Mesenteric fat pad (tissue), 1 donor: ENCODE results near the gene BACH1. TPM values are rescaled to one million over a fixed set of nuclear protein-coding genes. Genes with fewer than 3 reads are reported as not detected.
A peak's percentile ranks its signal among the peaks of the same experiment; 100 is the strongest.

Experiments
- DNase-seq: peaks from one replicate; pipeline ENCODE4 v3.0.0-alpha.2; 2020; ENCODE audit warnings: low spot score
- total RNA-seq: library from RNA; stranded (reverse); fragmentation: NEBNext Ultra II Directional; extraction: Animal tissue kit (Norgen Biotek cat#: 25700); gene quantifications from one replicate; pipeline ENCODE4 v1.2.1, GENCODE V29; 2021
- donor health status: DM: yes; HTN: yes; CAD: no.

BACH1 gene
- total RNA-seq, 1 donor from 2014 or later, result 69.8 TPM

DNA sequence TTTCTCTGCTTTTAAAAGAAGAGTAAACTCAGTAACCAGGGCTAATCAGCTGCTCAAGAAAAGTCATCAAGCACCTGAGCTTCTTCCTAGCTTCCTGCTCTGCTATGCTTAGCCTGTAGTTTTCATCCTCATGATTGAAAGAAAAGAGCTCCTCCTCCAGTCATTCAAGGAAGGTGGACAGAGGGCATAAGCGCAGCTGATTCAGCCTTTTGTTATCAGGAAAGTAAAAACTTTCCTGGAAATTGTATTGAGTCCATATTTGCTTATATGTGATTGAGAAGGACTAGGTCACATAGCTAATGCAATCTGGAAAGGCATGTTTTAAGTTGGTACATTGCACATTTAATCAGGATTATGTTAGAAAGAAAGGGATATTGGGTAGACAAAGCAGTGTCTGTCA is 8.5 kb upstream of the BACH1 start:
- DNase-seq, result no peak

DNA sequence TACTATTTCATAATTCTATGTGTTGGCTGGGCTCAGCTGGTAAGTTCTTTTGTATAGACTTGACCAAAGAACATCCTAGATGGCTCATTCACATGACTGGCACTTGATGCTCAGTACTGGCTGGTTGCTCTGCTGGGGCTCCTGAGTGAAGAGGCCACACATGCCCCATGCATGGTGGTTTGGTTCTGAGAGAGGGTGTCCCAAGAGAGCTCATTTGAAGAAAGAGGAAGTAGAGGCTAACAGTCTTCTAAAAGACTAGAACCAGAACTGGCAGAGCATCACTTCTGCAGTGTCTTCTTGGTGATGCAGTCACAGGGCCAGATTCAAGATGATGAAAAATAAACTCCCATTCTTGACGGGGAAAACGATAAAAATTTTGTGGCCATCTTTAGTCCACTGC is 5.2 kb upstream of the BACH1 start:
- no peak for DNase-seq

DNA sequence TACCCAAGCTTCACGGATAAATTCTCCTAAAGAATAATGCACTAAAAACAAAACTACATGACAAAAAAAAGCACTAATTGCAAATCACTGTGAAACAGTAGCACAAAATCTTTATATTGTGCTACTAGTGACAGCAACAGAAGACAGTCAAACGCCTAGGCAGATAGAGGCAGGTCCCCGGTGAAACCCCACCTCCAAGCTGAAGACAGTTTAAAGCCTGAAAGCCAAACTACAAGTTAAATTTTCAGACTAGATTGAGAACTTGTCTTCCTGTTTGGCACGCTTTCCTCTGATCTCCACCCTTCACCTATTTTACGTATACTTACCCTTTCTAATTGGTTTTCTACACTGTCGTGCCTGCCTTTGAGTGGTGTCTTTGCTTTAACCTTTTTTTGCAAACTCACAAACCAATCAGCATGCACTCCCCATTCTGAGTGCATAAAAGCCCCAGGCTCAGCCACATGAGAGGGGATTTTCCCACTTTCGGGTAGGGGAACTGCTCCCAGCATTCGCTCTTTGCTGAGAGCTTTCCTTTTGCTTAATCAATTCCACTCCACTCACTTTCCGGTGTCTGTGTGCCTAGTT is 3.6 kb upstream of the BACH1 start:
- DNase-seq, result no peak

DNA sequence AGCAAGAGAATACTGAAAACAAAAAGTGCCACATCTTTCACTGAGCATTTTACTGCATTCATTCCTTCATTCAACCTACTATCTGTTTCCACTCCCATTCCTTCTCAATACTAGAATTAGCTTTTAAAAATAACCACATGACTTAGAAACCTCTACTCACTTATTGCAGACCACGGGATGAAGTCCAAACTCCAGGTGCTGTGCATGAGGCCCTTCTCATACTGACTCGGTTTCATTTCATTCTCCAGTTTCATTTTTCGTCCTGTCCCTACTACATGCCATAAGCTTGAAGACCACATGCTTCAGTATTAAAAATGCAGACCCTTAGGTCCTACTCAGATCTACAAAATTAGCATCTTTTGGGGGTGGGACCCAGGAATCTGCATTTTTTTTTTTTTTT is 2.3 kb upstream of the BACH1 start:
- no peak for DNase-seq

DNA sequence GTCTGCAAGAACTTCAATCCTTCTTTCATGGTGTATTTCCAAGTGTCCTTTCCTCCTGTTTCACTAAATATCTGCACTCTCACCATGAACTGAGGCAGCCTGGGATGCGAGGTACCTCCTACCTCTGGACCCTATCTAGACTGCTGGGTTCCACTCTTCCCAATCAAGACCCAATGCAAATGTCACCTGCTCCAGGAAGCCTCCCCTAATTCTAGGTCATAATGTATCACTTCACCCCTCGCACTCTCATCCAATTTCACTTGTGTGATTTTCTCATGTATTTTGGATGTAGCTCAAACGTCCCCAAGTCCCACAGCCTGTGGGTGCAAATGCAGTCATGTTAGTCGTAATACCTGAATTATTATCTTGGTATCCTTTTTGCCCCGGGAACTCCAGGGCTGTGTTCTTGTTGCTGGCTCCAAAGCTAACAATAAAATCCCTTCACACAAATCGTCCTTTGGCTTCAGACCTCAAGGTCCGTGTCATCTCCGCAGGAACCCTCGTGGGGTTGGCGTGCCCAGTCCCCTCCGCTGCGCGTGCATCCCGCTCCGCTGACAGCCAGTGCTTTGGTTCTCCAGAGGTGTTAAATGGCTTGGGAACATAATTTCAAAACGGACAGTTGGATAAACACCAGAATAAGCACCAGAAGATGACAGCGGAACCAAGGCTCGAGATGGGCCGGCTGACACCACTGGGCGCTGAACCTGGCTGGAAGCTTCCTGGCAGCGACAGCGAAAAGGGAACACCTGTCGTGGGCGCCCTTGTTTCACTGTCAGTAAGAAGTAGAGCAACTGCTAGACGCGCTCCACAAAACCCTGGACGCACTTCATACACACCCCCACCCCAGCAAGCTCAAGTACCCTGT is 1.0 kb upstream of the BACH1 start:
- DNase-seq, result no peak

DNA sequence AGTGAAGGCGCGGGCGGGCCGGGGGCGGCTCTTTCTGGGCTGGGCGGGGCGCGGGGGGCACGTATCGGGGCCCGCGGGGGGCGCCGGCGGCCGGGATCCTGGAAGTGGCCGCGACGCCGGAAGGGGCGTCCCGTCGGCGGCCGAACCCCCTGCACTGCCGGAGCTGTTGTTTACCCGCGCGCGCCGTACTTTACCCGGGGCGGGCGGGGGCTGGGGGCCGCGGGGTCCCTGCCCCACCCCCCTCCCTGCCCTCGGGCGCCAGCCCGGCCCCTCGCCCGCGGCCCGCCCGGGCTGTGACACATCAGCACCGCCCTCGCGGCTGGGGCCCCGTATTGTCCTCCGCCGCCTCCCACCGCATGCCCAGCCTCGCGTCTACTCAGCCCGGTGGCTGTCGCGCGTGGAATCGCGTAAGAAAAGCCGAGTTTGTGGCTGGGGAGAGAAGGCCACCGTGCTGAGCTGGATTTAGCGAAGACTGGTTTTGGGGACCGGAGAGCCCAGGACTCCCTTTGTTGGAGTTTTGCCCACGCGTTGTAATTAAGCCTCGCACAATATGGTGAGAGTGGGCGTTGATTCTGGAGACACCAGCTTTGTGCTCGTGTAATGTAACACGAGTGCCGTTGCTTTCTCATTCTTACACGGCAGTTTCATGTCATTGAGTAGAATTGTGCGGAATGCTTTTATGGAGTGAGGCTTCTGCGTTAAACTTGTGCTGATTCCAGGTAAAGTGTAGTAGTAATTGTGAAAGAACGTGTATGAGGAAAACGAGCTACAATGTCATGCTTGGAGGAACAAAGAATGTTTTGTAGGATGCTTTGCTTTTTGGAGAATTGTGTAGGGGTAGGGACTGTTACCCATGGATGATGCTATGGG is 559 bp downstream of the BACH1 start:
- DNase-seq, result peak; percentile 94

DNA sequence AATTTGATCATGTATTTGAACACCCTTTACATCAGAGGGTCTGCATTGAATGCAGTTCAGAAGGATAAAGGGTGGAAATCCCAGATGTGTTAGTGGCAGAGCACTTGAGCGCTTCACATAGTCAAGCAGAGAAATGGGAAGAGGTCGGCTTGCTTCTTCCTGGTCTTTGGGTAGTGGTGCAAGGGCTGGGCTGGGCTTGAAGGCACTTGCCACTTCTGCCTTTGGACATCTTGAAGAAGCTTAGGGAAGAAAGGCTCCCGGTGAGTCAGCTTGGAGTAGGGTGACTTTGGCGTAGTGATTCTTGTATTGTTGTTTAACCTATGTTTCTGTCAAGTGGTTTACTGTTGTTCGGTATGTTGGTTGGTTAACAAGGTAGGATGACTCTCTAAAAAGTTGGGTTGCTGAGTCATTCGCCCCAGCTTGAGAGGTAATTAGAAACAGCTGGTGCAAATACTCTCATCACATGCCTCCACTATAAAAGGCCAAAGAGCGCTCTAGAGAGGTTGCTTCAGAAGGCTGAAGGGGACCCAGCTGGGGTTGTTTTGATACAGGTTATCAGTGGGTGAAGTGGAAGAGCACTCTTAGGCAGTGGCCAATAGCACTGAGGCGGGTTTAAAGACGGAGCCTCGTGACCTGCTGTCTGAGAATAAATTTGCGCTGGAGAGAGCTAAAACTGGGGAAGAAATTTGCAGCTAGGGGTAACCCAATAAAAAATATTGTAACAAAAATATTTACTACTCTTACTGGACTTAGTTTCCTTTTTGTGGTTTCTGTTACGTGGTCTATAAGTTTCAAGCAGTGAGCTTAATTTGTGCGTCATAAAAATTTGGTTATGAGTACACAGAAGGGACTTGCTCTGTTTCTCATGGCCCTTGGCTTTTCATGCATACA is 1.4 kb downstream of the BACH1 start:
- no peak for DNase-seq

DNA sequence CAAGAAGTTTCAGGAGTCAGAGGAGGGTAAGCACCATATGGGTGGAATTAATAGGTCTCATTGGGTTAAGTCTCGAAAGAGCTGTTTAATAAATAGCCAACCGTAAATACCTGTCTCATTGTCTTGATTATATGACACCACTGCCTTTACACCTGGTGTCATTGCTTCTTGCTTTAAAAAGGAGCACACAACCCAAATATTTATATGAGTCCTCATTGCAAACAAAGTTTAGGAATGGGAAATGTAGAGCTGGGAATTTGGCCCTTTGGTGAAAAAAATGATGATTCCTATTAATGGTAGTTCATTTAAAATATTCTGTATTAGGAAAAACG is 2.1 kb downstream of the BACH1 start:
- DNase-seq, result no peak

DNA sequence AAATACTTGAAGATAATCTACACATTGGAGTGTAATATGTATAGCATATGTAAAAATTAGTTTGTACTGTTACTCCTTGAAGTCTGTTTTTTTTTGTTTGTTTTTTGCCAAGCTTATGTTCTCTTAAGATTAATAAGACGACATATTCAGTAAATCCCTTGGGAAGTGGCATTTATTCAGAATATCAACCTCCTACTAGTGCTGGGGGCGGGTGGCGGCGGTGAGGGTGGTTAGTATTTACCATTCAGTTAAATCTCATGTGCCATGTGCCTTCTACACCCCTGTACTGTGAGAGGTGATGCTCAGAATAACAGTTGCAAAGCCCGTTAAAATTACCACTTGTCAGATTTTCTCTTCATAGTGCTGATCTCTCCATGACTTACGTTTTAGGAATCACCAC is 3.0 kb downstream of the BACH1 start:
- no peak for DNase-seq

DNA sequence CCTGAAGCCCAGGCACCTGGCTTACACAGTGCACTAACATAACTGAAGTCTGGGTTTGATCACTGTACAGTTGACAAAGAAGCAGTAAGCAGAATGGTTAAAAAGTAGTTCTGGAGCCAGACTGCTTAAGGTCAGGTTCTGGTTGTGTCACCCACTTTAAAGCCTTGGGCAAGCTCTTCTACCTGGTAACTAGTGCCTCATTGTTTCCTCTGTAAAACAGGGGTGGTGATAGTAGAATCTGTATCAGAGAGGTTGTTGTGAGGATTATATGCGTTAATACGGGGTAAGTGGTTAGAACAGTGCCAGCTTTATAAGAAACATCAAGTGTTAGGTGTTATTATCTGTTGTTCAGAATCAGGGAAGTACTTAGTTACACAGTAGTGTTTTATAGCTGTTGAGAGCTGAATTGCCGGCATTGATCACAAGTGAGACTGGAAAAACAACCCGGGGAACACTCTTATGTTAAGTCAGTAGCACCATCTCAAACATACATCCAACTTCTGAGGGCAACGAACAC is 3.7 kb downstream of the BACH1 start:
- DNase-seq, result no peak

DNA sequence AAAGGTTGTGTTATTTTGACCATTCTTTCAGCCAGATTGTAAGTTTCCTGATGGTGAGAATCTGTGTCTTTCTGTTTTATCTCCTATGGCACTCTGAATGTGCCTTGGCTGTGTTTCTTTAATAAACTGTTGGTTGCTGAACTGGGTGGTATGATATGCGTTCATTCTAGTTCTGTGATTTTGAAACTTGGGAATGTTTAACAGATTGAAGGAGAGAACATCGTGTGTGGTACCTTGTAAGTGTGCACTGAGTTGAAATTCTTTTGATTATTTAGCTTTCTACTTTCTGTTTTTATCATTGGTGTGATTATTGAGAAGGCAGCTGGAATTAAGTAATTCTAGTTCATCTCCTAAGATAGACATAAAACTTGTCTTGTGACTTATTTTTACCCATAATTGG is 4.6 kb downstream of the BACH1 start:
- DNase-seq, result no peak

DNA sequence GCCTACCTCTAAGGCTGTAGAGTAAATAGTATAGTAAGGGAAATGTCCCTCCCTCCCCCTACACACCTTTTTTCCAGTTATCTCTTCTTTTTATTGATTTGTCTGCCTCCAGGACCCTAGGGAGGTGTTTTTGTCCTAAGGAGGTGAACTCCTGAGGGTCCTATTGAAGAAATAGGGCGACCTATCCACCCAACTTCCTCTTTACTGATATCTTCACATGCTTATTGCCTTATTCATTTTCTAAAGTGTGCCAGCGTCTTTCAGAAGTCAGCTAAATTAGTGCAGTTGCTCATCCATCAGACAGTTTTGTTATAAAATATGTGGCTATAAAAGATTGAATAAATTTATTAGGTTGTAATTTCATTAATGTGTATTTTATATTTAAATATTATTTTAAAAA is 5.9 kb downstream of the BACH1 start:
- no peak for DNase-seq

DNA sequence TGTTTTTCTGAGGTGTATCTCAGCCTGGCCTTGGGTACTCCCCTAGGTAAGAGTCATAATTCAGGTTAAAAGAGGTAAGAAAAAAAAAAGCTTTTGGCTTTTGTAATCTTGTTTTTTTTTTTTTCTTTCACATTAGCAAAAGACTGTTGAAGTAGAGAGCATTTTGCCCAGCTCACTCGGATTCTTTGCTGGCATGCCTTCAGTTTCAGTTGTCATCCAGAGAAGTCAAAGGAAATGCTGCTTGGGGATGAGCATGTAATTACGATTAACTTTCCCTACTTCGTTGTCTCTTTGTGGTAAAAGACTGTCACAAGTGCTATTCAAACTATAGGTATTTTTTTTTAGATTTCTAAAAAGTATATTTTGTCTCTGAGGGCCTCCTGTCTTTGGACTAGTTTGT is 6.3 kb downstream of the BACH1 start:
- no peak for DNase-seq

DNA sequence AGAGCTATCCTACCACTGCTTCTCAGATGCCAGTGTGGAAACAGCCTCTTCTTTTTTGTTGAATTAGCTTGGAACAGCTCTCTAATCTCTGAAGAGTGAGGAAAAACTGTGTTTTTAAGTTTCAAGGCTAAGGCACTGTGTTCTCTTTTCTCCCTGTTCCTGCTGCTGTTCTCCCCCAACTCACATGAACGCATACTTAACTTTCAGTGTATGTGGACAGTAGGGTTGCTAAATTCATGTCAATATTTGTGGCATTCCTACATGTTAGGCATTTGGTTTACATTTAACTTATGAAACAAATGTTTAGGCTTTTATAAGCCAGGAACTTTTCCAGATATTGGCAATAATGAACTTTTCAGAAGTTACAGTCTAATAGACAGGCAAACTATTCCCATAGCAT is 6.8 kb downstream of the BACH1 start:
- DNase-seq, result no peak

DNA sequence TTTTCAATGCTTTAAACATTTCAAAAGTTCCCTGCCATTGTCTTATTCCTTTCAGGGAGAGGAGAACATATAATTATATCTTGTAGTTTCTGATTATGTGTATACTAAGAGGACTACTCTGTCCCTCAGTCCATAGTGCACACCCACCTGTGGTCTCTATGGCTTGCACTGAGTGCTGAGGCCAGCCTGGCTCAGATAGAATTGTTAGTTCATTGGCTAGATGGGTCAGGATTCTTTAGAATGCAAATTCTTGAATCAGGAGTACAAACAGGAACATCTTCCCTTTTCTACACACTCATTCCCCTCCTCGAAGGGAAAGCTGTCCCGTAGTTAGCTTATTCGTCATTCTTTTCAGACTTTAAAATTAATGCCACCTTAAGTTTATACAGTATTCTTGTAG is 8.2 kb downstream of the BACH1 start:
- no peak for DNase-seq

DNA sequence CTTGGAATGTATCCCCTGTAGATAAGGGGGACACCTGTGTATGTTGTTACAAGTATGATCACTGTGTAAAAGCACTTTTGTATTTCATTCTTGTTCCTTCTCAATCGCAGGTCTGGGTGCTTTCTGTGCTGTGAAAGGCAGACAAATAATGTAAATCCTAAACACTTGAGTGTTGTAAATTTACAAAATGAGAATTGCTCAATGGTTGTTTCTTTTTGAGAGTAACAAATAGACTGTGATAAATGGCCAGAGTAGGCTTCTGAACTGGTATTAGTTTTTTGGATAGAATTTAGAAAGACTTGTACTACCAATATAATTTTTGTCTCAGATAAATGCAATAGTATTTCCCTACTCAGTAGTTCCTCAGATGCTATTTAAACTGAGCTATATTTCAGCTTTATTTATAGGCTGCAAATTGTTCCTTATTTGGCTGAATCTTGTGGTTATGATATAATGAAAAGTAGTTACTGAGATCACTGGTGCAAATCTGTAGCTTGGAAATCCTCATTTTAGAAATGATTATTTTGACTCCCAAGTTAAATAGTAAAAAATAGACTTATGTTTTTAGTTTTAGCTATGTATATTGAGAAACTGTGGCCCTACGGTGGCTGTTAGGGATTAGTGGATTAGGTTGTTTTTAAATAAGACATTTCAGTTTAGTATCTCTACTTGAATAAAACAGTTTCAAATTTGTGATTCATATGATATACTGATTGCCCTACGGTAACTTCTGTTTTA is 9.2 kb downstream of the BACH1 start:
- no peak for DNase-seq

DNA sequence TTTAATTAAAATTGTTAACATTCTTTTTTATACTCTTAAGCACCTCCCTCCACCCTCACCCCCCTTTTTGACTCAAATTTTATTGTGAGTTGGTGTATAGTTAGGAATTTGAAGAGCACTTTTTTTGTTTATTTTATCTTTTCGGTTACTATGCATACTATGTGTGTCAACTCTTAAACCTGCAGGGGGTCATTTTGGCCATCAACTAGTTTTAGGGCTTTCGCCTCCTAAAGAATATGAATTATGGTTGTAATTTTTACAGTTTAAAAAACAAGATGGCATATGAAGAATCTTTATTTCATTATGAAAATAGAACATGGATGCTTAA is 9.7 kb downstream of the BACH1 start:
- DNase-seq, result no peak

DNA sequence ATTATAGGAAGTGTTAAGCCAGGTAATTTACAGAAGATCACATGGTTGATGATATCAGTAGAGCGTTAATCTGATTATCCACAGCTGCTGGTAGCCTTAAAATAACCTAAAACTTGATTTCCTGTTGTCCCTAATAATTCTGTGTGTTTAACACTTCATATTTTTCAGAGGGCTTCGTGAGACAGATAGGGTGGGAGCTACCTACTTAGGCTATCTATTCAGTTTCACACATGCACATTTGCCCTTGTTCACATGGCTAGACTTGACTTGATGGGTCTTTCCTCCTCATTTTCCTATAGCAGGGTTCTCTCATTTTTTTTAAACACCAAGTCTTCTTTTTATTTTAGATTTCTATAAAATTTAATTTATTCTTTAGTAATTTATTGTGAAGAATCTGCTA is 11.0 kb downstream of the BACH1 start:
- no peak for DNase-seq

DNA sequence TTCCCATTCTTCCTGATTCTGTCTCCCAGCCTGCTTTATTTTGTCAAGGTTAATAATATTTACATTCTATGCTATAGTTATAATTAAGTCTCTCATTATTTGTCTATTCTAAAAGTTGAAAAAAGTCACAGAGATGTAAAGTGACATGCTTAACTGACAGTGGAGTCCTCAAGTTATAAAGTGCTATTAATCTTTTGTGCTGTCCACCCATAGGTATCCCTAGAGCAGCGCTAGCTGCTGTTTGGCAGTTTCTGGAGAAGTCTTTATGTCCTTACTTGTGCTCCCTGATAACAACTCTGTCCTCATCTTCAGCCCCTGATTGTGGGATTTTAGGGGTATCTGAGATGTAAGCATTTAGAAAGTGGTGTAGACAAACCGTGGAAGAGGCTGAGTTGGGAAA is 13.1 kb downstream of the BACH1 start:
- no peak for DNase-seq

DNA sequence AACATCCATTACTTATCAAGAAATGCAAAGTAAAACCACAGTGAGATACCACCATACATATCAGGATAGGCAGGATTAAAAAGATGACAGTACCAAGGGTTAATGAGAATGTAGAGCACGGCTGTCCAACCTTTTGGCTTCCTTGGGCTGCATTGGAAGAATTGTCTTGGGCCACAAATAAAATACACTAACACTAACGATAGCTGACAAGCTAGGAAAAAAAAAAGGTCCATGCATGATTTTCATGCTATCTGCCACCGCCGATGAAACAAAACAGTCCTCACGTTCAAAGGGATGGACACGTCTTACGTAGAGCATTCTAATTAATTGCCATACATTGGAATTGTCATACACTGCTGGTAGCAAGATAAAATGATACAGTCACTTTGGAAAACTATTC is 14.3 kb downstream of the BACH1 start:
- DNase-seq, result no peak
